Peyer's patch (tissue), 4 donors: ENCODE results near the gene MRC2. TPM values are rescaled to one million over a fixed set of nuclear protein-coding genes. Genes with fewer than 3 reads are reported as not detected.
"Not testable (repeated sequence)": the region's sequence is repeated elsewhere in the genome, so short reads cannot be mapped to it uniquely, and the experiment has no call there.

Source experiments
- DNase-seq, 3 donors: peaks; one replicate each; pipeline ENCODE4 v3.0.0-alpha.2; 2017 to 2019
- H3K27ac ChIP-seq, 4 donors: fragments of 200-600 bp; sonication (generic); one replicate each; pipeline ENCODE4 v1.5.1; 2016 to 2019
- H3K27me3 ChIP-seq, 2 donors: fragments of 200-600 bp; sonication (generic); one replicate each; pipeline ENCODE4 v1.5.1; 2019
- H3K36me3 ChIP-seq, 3 donors: fragments of 200-600 bp; sonication (generic); one replicate each; pipeline ENCODE4 v1.5.1; 2016 to 2019
- H3K4me1 ChIP-seq, 4 donors: fragments of 200-600 bp; sonication (generic); one replicate each; pipeline ENCODE4 v1.5.1; 2016 to 2019
- H3K4me3 ChIP-seq, 4 donors: fragments of 200-600 bp; sonication (generic); 1 replicate in 3 of 4; 2 replicates in 1 of 4; pipeline ENCODE4 v1.5.1; 2016 to 2019; ENCODE audit warnings: mild to moderate bottlenecking in 1 of 4
- H3K9me3 ChIP-seq, 4 donors: fragments of 200-600 bp; sonication (generic); one replicate each; pipeline ENCODE4 v1.5.1; 2016 to 2019; ENCODE audit warnings: mild to moderate bottlenecking in 1 of 4
- POLR2A ChIP-seq, 2 donors: fragments of 450-650 bp; IDR thresholded peaks; one replicate each; pipeline ENCODE4 v1.5.1; 2017; ENCODE audit warnings: antibody characterized with exemption in 2 of 2, mild to moderate bottlenecking in 2 of 2, moderate library complexity in 2 of 2
- total RNA-seq, 4 donors: library from RNA; depleted of rRNA; stranded (reverse); fragments of >200 nt; gene quantifications; one replicate each; pipeline ENCODE4 v1.1.0, GENCODE V29; 2016
- TF ChIP-seq, protein P1 (sequence below), 6 experiments: fragments of 450-650 bp in 4 of 6; fragments of 200-600 bp in 2 of 6; sonication (generic) in 1 of 6; IDR thresholded peaks; one replicate each; pipeline ENCODE4 v1.5.1; 2017 to 2019; ENCODE audit warnings: antibody characterized with exemption in 6 of 6, mild to moderate bottlenecking in 3 of 6, moderate library complexity in 1 of 6

MRC2 gene
- total RNA-seq, 4 donors from 2014 or later = 9.0 to 33.8 (median 14.6) TPM

DNA sequence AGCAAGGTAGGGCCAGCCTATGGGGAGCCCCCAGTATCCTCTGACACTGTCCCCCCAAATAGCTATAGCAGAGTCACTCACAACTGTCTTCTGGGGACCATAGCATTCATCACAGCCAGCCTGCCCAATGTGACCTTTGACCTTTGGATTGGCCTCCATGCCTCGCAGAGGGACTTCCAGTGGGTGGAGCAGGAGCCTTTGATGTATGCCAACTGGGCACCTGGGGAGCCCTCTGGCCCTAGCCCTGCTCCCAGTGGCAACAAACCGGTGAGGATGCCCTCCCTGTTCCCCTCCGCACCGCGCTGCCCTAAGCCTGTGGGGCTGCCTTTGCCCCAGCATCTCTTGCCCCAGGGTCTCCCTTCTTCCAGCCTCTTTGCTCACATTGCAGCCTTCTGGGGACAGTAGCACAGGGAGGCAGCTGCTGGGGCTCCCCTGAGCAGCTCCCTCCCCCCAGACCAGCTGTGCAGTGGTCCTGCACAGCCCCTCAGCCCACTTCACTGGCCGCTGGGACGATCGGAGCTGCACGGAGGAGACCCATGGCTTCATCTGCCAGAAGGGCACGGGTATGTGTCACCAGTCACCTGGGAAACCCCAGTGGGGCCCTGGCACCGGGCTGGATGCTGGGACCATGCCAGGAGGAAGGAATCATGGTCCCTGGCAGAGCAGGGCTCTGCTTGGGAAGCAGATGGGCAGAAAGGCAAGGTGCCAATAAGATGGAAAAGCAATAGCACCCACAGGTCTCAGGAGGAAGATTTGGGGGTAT is 61.1 kb downstream of the MRC2 start:
- H3K27me3 ChIP-seq = no peaks in the 10 kb centered on the region
- H3K36me3 ChIP-seq = no peaks in the 10 kb centered on the region
- H3K4me1 ChIP-seq = no peaks in the 10 kb centered on the region
- H3K27ac ChIP-seq = no peak overlapping the region
- TF ChIP-seq POLR2A (IDR thresholded peaks at IDR 0.05) = no peak
- TF ChIP-seq, protein P1, sequence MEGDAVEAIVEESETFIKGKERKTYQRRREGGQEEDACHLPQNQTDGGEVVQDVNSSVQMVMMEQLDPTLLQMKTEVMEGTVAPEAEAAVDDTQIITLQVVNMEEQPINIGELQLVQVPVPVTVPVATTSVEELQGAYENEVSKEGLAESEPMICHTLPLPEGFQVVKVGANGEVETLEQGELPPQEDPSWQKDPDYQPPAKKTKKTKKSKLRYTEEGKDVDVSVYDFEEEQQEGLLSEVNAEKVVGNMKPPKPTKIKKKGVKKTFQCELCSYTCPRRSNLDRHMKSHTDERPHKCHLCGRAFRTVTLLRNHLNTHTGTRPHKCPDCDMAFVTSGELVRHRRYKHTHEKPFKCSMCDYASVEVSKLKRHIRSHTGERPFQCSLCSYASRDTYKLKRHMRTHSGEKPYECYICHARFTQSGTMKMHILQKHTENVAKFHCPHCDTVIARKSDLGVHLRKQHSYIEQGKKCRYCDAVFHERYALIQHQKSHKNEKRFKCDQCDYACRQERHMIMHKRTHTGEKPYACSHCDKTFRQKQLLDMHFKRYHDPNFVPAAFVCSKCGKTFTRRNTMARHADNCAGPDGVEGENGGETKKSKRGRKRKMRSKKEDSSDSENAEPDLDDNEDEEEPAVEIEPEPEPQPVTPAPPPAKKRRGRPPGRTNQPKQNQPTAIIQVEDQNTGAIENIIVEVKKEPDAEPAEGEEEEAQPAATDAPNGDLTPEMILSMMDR (IDR thresholded peaks at IDR 0.05) = no peak
- H3K4me3 ChIP-seq = no peak overlapping the region
- no peaks in the 10 kb centered on the region for H3K9me3 ChIP-seq
- no peak for DNase-seq

- no peaks in the 10 kb centered on the region for H3K4me1 ChIP-seq
- no peaks in the 10 kb centered on the region for H3K36me3 ChIP-seq
- no peaks in the 10 kb centered on the region for H3K27me3 ChIP-seq
- TF ChIP-seq, protein P1 (IDR thresholded peaks at IDR 0.05) = no peak
- TF ChIP-seq POLR2A (IDR thresholded peaks at IDR 0.05) = no peak
- H3K4me3 ChIP-seq = no peak overlapping the region
- H3K27ac ChIP-seq = no peak overlapping the region
- no peak for DNase-seq
- no peaks in the 10 kb centered on the region for H3K9me3 ChIP-seq
These were observed 62.1 kb downstream of the MRC2 start for GRCh38 chr17:62689441-62690167.

GRCh38 chr17:62690168-62690897 is 62.9 kb downstream of the MRC2 start:
- no peaks in the 10 kb centered on the region for H3K9me3 ChIP-seq
- no peaks in the 10 kb centered on the region for H3K36me3 ChIP-seq
- H3K27ac ChIP-seq = no peak overlapping the region
- no peaks in the 10 kb centered on the region for H3K27me3 ChIP-seq
- no peak for TF ChIP-seq POLR2A (IDR thresholded peaks at IDR 0.05)
- TF ChIP-seq, protein P1 (IDR thresholded peaks at IDR 0.05) = no peak
- no peaks in the 10 kb centered on the region for H3K4me1 ChIP-seq
- DNase-seq = no peak
- no peak overlapping the region for H3K4me3 ChIP-seq

DNA sequence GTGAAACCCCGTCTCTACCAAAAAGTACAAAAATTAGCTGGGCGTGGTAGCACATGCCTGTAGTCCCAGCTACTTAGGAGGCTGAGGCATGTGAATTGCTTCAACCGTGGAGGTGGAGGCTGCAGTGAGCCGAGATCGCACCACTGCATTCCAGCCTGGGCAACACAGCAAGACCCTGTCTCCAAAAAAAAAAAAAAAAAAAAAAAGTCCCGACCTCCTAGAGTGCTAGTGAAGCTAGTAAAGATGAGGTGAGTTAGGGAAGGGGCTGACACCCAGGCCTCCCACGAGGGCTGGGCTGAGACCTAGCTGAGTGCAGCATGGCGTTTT is 64.1 kb downstream of the MRC2 start:
- not testable (repeated sequence) for DNase-seq, H3K4me3 ChIP-seq, H3K27me3 ChIP-seq, H3K9me3 ChIP-seq, H3K4me1 ChIP-seq, H3K27ac ChIP-seq, H3K36me3 ChIP-seq

DNA sequence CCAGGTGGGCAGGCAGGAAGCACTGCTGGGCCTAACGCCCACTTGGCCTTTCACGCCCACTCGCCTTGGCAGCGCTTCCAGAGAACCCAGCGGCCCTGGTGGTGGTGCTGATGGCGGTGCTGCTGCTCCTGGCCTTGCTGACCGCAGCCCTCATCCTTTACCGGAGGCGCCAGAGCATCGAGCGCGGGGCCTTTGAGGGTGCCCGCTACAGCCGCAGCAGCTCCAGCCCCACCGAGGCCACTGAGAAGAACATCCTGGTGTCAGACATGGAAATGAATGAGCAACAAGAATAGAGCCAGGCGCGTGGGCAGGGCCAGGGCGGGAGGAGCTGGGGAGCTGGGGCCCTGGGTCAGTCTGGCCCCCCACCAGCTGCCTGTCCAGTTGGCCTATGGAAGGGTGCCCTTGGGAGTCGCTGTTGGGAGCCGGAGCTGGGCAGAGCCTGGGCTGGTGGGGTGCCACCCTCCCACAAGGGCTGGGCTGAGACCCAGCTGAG is 64.7 kb downstream of the MRC2 start:
- no peak for DNase-seq
- Histone ChIP-seq H3K4me1 (no peaks in the 10 kb centered on the region), H3K9me3 (no peaks in the 10 kb centered on the region), H3K27me3 (no peaks in the 10 kb centered on the region), H3K27ac (no peak overlapping the region), H3K4me3 (no peak overlapping the region), H3K36me3 (no peaks in the 10 kb centered on the region)
- TF ChIP-seq, protein P1 (IDR thresholded peaks at IDR 0.05) = no peak
- TF ChIP-seq POLR2A (IDR thresholded peaks at IDR 0.05) = no peak
